ENCODE results near the gene OTUD3.

DNA sequence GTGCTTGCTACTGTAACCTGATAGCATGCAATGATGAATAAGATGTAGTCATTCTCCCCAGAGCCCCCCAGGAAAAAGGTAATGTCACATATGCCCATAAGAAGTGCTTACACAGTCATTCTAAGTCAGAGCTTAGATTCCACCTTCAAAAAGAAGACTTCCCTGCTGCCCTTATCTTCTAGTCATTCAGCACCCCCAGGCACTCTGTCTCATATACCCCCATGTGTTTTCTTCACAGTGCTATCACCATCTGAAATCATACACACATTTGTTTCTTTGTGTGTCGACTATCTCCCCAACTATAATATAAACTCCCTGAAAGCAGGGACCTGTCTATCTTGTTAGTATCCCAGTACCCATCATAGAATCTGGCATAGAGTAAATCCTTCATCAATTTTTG lies 16.2 kb upstream of the OTUD3 start:
- TF ChIP-seq, protein P1, sequence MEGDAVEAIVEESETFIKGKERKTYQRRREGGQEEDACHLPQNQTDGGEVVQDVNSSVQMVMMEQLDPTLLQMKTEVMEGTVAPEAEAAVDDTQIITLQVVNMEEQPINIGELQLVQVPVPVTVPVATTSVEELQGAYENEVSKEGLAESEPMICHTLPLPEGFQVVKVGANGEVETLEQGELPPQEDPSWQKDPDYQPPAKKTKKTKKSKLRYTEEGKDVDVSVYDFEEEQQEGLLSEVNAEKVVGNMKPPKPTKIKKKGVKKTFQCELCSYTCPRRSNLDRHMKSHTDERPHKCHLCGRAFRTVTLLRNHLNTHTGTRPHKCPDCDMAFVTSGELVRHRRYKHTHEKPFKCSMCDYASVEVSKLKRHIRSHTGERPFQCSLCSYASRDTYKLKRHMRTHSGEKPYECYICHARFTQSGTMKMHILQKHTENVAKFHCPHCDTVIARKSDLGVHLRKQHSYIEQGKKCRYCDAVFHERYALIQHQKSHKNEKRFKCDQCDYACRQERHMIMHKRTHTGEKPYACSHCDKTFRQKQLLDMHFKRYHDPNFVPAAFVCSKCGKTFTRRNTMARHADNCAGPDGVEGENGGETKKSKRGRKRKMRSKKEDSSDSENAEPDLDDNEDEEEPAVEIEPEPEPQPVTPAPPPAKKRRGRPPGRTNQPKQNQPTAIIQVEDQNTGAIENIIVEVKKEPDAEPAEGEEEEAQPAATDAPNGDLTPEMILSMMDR (IDR thresholded peaks at IDR 0.05): no peak
- no peak for TF ChIP-seq POLR2AphosphoS5 (IDR thresholded peaks at IDR 0.05; ENCODE audit: insufficient read depth in 1 of 2, low read depth in 1 of 2)
